GM21528 (cell line): ENCODE results near the gene C10orf62.

Experiments used
- ATAC-seq: cut with Tn5 transposase; IDR thresholded peaks from one replicate; pipeline ENCODE4 v1.9.1; 2021; ENCODE audit warnings: mild to moderate bottlenecking, moderate library complexity; ENCODE audit not compliant: unreplicated experiment, low FRiP score

The C10orf62 gene

DNA sequence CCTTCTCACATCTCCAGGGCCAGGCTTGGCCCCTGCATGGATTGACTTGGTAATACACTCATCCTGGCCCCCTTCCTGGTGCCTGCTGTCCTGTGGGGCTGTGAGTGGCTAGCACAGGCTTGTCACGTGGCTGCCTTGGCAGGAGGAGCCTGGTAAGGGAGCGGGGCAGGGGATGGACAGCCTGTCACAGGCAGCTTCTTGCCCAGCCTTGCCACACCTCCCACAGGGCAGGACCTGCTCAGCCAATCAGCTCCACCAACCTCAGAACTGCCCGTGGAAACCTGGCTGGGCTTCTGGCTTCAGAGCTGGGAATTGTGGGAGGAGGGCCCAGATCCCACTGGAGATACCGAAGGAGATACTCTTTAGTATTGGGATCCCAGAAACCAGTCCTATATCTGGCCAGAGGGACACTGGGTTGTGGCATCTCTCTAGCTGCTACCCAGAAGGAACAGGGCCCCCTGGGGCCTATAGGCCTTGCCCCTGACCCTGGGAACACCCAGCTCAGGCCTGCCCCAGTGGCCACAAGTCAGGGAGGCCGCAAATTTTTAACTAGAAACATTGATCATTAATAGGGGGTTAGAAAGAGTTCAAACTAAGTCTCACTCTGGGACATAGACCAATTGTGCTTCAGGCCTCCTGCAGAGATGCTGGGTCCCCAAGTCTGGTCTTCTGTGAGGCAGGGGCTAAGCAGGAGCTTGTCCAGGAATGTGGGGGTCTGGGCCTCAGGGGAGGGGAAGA lies 5.3 kb upstream of the C10orf62 start, which contains the start of gene HOGA1:
Gene HOGA1, plus strand, starts transcription at position 330 of the 738 bp plus-strand sequence. Its CDS starts 315 bp downstream, at position 645.
- ATAC-seq: no peak

DNA sequence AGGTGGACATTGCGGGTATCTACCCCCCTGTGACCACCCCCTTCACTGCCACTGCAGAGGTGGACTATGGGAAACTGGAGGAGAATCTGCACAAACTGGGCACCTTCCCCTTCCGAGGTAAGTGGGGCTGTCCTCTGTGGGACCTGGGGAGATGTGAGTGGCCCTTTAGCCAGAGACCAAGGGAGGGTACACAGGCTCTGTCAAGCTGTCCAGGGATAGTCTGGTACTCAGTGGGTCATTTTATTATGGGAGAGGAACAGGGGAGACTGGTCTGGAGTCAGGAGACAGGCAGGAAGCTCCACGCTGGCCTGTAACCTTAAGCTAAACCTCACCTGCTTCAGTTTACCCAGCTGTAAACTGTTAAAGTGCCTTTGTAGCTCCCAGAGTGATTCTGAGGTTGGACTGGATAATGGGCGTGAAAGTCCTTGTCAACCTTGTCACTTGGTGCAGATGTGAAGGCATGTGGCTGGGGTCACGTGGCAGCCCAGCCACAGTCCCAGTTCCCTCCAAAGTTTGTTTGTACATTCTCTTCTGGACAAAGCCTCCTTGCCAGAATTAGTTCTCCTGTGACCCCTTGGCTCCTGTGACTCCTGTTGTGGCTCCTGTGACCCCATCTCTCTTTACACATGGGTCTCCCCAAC lies 4.6 kb upstream of the C10orf62 start:
- ATAC-seq: no peak

DNA sequence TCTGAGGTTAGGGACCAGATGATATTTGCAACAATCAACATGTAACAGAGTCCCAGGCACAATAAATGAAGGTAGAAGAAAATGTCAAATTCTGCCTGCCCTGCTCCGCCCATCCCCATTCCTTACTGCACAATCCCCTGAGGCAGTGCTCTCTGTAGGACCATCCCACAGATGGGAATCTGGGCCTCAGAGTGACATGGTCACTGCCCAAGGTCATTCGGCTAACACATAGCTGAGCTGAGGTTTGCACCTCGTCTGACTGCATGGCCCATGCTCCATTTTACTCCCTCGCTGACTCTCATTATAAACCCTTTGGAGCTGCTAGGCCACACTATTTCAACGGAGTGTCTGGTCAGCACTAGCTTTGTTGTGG lies 4.1 kb upstream of the C10orf62 start:
- ATAC-seq: no peak

DNA sequence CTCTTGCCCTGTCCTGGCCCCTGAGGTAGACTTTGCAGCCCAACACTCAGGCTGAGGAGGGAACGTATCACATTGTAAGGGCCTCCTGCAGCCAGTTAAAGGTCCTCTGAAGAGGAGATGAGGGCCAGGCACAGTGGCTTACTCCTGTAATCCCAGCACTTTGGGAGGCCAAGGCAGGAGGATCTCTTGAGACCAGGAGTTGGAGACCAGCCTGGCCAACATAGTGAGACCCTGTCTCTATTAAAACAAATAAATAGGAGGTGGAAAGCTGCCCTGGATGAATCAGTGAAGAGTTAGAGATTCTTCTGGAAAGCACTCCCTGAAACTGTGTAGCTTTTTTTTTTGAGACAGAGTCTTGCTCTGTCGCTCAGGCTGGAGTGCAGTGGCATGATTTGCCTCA lies 2.3 kb upstream of the C10orf62 start:
- ATAC-seq: no peak

DNA sequence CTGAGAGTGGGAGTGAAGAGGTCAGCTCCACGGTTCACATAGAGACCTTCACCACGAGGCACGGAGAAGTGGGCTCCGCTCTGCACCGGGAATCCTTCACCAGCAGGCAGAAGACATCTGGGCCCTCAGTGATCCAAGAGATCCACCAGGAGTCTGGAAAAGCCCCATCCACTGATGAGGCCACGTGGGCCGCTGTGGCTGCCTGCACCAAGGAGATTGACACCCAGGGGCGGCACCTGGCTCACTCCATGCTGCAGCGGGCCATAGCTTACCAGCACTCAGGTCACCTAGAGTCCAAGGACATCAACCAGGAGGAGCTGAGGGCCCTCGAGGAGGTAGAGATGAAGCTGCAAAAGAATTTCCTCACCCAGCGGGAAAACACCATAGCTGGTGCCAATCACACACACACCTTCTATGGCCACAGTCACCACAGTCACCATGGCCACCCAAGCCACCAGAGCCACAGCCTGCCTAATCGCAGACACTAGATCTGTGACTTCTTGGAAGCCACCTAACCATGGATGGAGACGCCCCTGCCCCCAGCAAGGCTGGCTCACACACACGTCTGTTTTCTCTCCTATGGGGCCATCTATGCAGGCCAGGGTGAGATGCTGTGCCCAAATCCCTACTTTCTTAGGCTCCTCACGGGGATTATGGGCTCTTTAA lies 694 bp downstream of the C10orf62 start:
- no peak for ATAC-seq

DNA sequence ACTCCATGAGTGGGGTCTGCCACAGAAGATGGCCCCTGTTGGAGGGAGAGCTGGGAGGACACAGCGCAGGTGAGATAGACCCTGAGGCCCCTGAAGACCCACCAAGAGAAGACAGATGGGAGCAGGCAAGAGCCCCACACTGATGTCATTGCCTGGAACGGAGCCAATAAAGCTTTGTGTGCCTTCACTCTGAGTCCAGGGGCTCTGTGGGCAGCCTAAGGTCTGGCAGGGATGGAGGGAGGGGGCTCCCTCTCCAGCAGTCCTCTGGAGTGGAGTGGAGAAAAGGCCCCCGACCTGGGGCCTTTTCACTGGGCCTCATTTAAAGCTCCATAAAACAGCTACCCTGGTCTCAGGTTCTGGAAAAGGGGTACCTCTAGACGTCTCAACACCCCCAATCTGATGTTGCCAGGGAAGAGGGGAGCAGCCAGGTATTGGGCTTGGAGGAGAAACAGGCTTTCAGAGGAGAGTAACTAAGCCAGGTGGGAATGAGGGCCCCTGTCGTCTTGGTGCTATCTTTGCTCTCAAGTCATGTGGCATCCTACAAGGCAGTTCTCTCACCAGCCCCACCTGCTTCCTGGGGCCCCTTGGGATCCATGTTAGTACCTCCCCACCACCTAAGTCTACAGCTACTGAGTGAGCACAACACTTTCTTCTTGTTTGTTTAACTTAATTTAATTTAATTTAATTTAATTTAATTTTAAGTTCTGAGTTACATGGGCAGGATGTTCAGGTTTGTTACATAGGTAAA lies 1.4 kb downstream of the C10orf62 start:
- no peak for ATAC-seq

DNA sequence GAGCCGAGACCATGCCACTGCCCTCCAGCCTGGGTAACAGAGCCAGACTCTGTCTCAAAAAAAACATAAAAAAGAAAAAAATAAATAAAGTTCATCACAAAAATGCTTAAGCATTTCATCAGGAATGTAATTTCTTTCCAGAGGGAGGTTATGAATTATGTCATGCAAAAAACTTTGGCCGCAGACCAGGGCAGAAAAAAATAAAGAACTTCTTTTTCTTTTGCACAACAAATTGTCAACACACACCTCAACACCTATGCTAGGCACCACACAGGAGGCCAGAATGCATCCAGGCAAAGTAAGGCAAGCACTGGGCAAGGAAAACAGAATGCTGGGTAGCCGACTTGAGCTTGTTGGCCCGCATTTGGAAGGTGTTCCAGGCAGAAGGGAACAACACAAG lies 3.9 kb downstream of the C10orf62 start:
- ATAC-seq: no peak

DNA sequence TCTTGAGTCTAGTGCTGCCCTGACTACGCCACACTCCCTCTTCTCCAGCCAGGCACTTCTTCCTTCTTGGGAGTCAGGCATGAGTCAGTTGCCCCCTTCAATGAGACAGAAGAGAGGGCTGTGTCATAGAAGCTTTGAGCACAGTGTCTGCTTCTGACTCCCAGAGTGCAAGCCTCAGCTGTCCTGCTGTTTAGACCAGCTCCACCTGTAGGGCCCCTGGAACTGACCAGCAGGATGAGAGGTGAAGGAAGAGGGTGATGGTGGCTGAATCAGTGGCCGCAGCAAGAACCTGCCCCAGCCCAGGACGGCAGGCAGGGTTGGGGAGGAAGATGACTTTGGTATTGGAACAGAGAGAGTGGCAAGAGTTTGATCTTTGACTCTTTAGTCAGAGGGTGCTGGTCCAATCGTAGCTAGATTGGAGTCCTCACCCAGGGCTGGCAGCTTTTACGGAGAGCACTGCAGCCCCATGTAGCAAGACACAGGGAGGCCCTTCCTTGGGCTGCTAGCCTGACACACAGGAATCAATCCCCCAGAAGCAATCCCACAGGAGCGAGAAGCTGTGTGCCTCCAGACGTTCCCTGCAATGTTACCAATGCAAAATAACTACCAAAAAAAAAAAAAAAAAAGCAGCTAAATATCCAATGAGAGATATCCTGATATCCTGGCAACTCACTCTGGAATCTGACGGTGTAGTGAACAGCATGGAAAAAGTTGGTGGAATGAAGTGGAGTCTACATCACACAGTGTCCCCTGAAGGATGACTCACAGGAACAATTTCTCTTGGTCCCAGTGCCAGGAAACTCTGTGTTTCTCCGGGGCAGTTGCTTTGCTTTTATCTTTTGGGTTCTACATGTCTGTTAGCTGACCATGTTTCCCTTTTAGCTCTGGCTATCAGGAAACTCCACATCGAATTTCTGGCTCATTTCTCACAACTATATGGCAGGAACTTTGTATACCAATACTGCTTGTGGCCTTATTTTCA lies 6.9 kb downstream of the C10orf62 start:
- ATAC-seq: no peak

DNA sequence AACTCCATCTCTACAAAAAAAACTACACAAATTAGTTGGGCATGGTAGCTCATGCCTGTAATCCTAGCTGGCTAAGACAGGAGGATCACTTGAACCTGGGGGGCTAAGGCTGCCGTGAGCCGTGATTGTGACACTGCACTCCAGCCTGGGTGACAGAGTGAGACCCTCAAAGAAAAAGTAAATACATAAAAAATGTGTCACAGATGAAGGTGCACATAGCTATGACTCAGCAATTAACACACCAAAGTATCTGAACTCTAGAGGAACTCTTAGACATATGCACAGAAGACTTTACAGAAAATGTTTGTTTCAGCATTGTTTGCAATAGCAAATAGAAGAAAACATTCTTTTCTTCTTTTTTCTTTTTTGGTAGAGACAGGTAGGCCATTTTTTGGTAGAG lies 8.3 kb downstream of the C10orf62 start:
- ATAC-seq: no peak

DNA sequence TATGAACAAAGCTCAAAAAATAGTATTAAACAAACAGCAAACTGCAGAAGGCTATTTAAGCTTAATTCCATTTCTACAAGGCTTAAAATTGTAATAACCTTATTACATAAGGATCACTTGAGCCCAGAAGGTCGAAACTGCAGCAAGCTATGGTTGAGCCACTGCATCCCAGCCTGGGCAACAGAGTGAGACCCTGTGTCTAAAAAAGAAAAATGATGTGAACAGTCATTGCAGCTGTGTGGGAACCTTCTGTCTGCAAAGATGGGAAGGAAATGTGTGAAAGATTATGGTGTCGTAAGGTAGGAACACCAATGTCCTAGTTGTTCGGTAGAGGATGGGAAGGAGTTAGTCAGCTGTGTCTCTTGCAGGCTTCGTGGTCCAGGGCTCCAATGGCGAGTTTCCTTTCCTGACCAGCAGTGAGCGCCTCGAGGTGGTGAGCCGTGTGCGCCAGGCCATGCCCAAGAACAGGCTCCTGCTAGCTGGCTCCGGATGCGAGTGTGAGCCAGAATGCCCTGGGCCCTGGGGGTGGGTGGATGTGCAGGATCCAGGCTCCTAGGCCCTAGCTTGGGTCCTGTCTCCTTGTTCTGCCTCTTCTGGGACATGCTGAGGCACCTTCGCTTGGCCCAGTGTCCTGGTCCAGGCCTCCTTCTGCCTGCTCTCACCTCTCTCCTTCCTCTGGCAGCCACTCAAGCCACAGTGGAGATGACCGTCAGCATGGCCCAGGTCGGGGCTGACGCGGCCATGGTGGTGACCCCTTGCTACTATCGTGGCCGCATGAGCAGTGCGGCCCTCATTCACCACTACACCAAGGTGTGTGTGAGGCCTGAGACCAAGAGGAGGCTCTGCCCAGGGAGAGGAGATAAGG lies 9.1 kb downstream of the C10orf62 start:
- ATAC-seq: no peak

DNA sequence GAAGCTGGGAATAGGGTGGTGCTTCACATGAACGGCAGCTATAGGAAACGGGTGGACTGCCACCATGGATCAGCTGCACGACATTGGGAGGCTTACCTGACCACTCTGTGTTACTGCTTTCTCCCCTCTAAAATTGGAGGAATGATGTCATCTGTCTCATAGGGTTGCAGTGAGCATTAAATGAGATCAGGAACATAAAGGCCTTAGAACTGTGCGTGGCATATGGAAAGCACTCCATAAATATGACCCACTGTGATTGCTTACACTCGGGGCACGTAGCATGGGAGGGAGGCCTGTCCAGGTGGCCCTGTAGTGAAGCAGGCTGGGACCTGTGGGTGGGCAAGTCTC lies 9.7 kb downstream of the C10orf62 start:
- no peak for ATAC-seq

DNA sequence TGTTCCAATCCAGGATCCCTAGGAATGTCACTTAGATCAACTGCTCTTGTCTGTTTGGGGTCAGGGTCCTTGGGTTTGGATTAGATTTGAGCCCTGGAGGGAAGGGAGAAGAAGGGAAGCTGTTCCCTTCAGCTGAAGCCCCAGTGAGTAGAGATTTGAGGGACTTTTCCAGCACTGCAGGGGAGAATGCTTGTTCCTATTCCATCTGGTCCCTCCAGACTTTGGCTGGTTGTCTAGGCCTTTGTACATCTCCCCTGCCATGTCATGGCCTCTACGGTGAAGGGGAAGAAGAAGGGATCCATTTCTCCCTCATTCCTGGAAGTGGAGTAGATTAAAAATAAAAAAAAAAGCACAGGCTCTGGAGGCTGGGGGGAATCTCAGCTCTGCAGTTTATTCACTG lies 11.1 kb downstream of the C10orf62 start:
- no peak for ATAC-seq

DNA sequence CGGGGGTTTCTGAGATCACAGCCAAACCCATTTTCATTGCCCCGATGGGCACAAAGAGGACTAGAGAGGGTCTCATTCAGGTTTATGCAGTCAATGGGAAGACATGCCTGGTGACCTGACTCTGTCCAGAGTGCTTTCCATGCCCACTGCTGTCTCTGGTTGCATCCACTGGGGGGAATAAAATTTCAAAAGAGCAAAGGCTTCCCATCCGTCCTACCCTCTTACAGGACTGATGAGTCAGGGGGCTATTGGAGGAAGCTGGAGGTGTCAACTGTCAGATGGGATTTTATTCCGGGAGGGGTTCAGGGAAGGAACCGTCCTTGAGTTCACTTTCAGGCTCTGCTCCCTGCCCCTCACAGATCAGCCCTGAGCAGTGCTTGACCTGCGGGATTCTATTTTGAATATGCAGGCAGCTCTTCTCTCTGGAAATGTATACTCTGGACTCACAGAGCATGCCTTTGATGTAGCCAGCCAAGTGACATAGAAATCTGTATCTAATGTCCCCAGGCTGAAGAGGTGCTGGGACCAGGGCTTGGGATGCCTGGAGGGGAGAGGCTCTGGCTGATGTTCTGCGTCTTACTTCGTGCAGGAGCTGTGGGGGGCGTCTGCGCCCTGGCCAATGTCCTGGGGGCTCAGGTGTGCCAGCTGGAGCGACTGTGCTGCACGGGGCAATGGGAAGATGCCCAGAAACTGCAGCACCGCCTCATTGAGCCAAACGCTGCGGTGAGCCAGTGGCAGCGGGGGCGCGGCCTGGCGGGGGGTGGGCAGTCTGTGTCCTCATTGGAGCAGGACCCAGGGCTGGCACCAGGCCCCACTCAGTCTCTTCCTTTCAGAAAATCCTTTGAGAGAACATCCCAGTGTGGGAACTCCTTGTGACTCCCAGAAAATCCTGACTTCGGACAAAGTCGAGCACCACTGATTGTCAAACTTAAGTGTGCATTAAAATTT lies 12.0 kb downstream of the C10orf62 start:
- no peak for ATAC-seq

DNA sequence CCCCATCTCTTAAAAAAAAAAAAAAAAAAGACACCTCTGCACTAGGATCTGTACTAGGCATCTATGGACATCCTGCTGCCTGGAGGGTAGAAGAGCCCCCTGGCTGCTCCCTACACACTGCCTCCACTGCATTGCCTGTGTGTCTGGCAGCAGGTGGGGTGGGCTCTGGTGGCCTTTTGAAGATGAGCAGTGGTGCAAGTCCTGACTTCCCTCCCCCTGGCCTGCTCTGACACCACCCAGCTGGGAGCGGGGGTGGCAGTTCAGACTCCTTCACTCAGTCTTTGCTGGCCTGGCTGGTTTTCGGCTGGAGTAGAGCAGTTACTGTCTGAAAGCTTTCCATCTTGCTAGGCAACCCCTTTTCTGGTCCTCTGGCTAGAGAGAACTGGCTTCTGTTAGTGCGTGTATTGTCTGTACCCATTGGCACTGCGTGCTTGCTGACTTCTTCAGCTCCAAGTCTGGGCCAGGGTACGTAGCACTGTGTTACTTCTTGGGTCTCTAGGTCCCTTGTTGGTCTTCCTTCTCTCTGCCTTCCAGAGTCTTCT lies 17.6 kb downstream of the C10orf62 start:
- ATAC-seq: no peak

DNA sequence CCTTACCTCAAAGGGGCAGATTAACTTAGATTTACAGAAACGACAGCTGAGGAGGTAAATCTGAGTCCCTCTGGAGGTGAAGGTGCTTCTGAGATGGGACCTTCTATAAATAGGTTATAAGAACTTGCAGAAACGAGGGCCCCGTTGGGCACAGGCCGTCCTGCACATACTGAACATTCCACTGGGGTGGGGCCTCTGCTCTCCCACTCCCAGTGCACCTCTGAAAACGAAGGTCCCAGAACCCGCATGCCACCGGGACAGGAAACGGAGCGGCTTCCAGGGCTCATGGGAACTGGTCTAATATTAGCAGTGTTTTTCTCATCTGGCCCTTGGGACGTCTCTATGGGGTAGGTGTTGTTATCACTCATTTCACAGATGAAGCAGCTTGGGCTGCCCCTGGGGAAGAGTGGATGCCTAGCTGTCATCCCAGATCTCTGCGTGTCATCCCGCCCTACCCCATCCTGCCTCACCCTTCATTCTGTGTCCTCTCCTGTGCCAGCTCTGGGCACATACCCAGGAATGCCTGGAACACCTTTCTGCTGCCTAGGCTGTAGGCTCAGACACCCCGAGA lies 19.6 kb downstream of the C10orf62 start:
- no peak for ATAC-seq

DNA sequence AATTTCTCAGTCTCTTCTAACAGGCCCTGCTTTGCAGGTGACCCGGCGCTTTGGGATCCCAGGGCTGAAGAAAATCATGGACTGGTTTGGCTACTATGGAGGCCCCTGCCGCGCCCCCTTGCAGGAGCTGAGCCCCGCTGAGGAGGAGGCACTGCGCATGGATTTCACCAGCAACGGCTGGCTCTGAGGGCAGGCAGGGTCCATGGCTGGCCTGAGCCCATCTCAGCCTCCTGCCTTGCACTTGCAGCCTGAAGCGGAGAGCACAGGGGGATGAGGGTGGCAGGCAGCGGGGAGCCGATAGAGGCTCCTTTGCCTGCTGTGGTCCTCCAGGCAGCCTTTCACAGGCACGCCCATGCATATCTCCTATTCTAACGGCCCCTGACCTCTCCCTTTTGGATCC lies 22.0 kb downstream of the C10orf62 start:
- no peak for ATAC-seq

DNA sequence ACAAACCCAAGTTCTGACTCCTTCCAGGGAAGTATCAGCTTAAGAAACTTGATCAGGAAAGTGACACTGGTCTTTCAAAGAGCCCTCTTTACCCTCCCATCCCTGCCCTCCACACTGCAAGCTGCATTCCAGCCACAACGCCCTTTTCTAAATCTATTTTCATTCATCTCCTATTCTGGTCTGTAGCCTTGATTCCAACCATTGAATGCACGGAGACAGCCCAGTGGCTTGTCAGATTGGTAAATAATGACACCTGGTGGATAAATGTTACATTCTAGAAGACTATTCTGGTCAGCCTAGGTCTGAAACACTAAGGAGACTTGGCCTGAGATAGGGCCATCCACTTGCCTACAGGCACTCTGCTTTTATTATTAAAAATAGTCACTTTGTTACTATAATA lies 22.9 kb downstream of the C10orf62 start:
- no peak for ATAC-seq
